ENCODE results near the gene AGR3.

AGR3 gene

GRCh38 chr7:16850614-16851466, 30.9 kb downstream of the AGR3 start:
- H3K27me3 ChIP-seq (ENCODE audit: low read depth, low read length): no peaks in the 10 kb centered on the region
- no peak overlapping the region for H3K27ac ChIP-seq (ENCODE audit: low read length)
- H3K4me3 ChIP-seq (ENCODE audit: low read depth in 1 of 2, low read length in 2 of 2): no peak overlapping the region
- no peaks in the 10 kb centered on the region for H3K36me3 ChIP-seq (ENCODE audit: control insufficient read depth in 1 of 2, insufficient read depth in 2 of 2, low read length in 2 of 2)
- no peaks in the 10 kb centered on the region for H3K4me1 ChIP-seq (ENCODE audit: control insufficient read depth in 1 of 2, insufficient read depth in 2 of 2, low read length in 2 of 2)
- peaks cover 0 to 2% of the 10 kb centered on the region in 2 donors for H3K9me3 ChIP-seq (ENCODE audit: control insufficient read depth in 1 of 2, low read length in 2 of 2)

GRCh38 chr7:16849296-16850148, 32.3 kb downstream of the AGR3 start:
- Histone ChIP-seq H3K9me3 (ENCODE audit: control insufficient read depth in 1 of 2, low read length in 2 of 2) (peaks cover 0 to 2% of the 10 kb centered on the region in 2 donors), H3K36me3 (ENCODE audit: control insufficient read depth in 1 of 2, insufficient read depth in 2 of 2, low read length in 2 of 2) (no peaks in the 10 kb centered on the region), H3K27me3 (ENCODE audit: low read depth, low read length) (no peaks in the 10 kb centered on the region), H3K4me3 (ENCODE audit: low read depth in 1 of 2, low read length in 2 of 2) (no peak overlapping the region), H3K4me1 (ENCODE audit: control insufficient read depth in 1 of 2, insufficient read depth in 2 of 2, low read length in 2 of 2) (no peaks in the 10 kb centered on the region), H3K27ac (ENCODE audit: low read length) (no peak overlapping the region)

GRCh38 chr7:16847381-16847860, 34.4 kb downstream of the AGR3 start:
- Histone ChIP-seq H3K4me1 (ENCODE audit: control insufficient read depth in 1 of 2, insufficient read depth in 2 of 2, low read length in 2 of 2) (no peaks in the 10 kb centered on the region), H3K9me3 (ENCODE audit: control insufficient read depth in 1 of 2, low read length in 2 of 2) (peaks cover 0 to 2% of the 10 kb centered on the region in 2 donors), H3K36me3 (ENCODE audit: control insufficient read depth in 1 of 2, insufficient read depth in 2 of 2, low read length in 2 of 2) (no peaks in the 10 kb centered on the region), H3K4me3 (ENCODE audit: low read depth in 1 of 2, low read length in 2 of 2) (peak overlapping the region in 1 of 2 donors; percentile 0), H3K27ac (ENCODE audit: low read length) (no peak overlapping the region), H3K27me3 (ENCODE audit: low read depth, low read length) (no peaks in the 10 kb centered on the region)

- Histone ChIP-seq H3K4me1 (ENCODE audit: control insufficient read depth in 1 of 2, insufficient read depth in 2 of 2, low read length in 2 of 2) (no peaks in the 10 kb centered on the region), H3K36me3 (ENCODE audit: control insufficient read depth in 1 of 2, insufficient read depth in 2 of 2, low read length in 2 of 2) (no peaks in the 10 kb centered on the region), H3K9me3 (ENCODE audit: control insufficient read depth in 1 of 2, low read length in 2 of 2) (peaks cover 0 to 2% of the 10 kb centered on the region in 2 donors), H3K27me3 (ENCODE audit: low read depth, low read length) (no peaks in the 10 kb centered on the region), H3K27ac (ENCODE audit: low read length) (no peak overlapping the region), H3K4me3 (ENCODE audit: low read depth in 1 of 2, low read length in 2 of 2) (peak overlapping the region in 1 of 2 donors; percentile 0)
These were observed 35.1 kb downstream of the AGR3 start for GRCh38 chr7:16846601-16847165.

GRCh38 chr7:16845746-16846145, 36.0 kb downstream of the AGR3 start:
- H3K9me3 ChIP-seq (ENCODE audit: control insufficient read depth in 1 of 2, low read length in 2 of 2): peaks cover 0 to 2% of the 10 kb centered on the region in 2 donors
- no peak overlapping the region for H3K27ac ChIP-seq (ENCODE audit: low read length)
- no peaks in the 10 kb centered on the region for H3K27me3 ChIP-seq (ENCODE audit: low read depth, low read length)
- H3K4me1 ChIP-seq (ENCODE audit: control insufficient read depth in 1 of 2, insufficient read depth in 2 of 2, low read length in 2 of 2): no peaks in the 10 kb centered on the region
- H3K4me3 ChIP-seq (ENCODE audit: low read depth in 1 of 2, low read length in 2 of 2): no peak overlapping the region
- no peaks in the 10 kb centered on the region for H3K36me3 ChIP-seq (ENCODE audit: control insufficient read depth in 1 of 2, insufficient read depth in 2 of 2, low read length in 2 of 2)

- H3K27ac ChIP-seq (ENCODE audit: low read length): no peak overlapping the region
- H3K4me1 ChIP-seq (ENCODE audit: control insufficient read depth in 1 of 2, insufficient read depth in 2 of 2, low read length in 2 of 2): no peaks in the 10 kb centered on the region
- H3K36me3 ChIP-seq (ENCODE audit: control insufficient read depth in 1 of 2, insufficient read depth in 2 of 2, low read length in 2 of 2): no peaks in the 10 kb centered on the region
- H3K27me3 ChIP-seq (ENCODE audit: low read depth, low read length): no peaks in the 10 kb centered on the region
- no peaks in the 10 kb centered on the region for H3K9me3 ChIP-seq (ENCODE audit: control insufficient read depth in 1 of 2, low read length in 2 of 2)
- H3K4me3 ChIP-seq (ENCODE audit: low read depth in 1 of 2, low read length in 2 of 2): no peak overlapping the region
These were observed 40.1 kb downstream of the AGR3 start for GRCh38 chr7:16841681-16842080.

GRCh38 chr7:16840094-16840493, 41.7 kb downstream of the AGR3 start:
- Histone ChIP-seq H3K9me3 (ENCODE audit: control insufficient read depth in 1 of 2, low read length in 2 of 2) (no peaks in the 10 kb centered on the region), H3K27ac (ENCODE audit: low read length) (no peak overlapping the region), H3K36me3 (ENCODE audit: control insufficient read depth in 1 of 2, insufficient read depth in 2 of 2, low read length in 2 of 2) (no peaks in the 10 kb centered on the region), H3K4me1 (ENCODE audit: control insufficient read depth in 1 of 2, insufficient read depth in 2 of 2, low read length in 2 of 2) (no peaks in the 10 kb centered on the region), H3K4me3 (ENCODE audit: low read depth in 1 of 2, low read length in 2 of 2) (no peak overlapping the region), H3K27me3 (ENCODE audit: low read depth, low read length) (no peaks in the 10 kb centered on the region)

- Histone ChIP-seq H3K27me3 (ENCODE audit: low read depth, low read length) (no peaks in the 10 kb centered on the region), H3K27ac (ENCODE audit: low read length) (no peak overlapping the region), H3K36me3 (ENCODE audit: control insufficient read depth in 1 of 2, insufficient read depth in 2 of 2, low read length in 2 of 2) (no peaks in the 10 kb centered on the region), H3K4me1 (ENCODE audit: control insufficient read depth in 1 of 2, insufficient read depth in 2 of 2, low read length in 2 of 2) (no peaks in the 10 kb centered on the region), H3K9me3 (ENCODE audit: control insufficient read depth in 1 of 2, low read length in 2 of 2) (no peaks in the 10 kb centered on the region), H3K4me3 (ENCODE audit: low read depth in 1 of 2, low read length in 2 of 2) (no peak overlapping the region)
These were observed 42.1 kb downstream of the AGR3 start for GRCh38 chr7:16839646-16840045.

GRCh38 chr7:16838891-16839290, 42.9 kb downstream of the AGR3 start:
- H3K9me3 ChIP-seq (ENCODE audit: control insufficient read depth in 1 of 2, low read length in 2 of 2): no peaks in the 10 kb centered on the region
- no peak overlapping the region for H3K4me3 ChIP-seq (ENCODE audit: low read depth in 1 of 2, low read length in 2 of 2)
- H3K27ac ChIP-seq (ENCODE audit: low read length): no peak overlapping the region
- H3K27me3 ChIP-seq (ENCODE audit: low read depth, low read length): no peaks in the 10 kb centered on the region
- no peaks in the 10 kb centered on the region for H3K36me3 ChIP-seq (ENCODE audit: control insufficient read depth in 1 of 2, insufficient read depth in 2 of 2, low read length in 2 of 2)
- H3K4me1 ChIP-seq (ENCODE audit: control insufficient read depth in 1 of 2, insufficient read depth in 2 of 2, low read length in 2 of 2): no peaks in the 10 kb centered on the region

- H3K4me1 ChIP-seq (ENCODE audit: control insufficient read depth in 1 of 2, insufficient read depth in 2 of 2, low read length in 2 of 2): no peaks in the 10 kb centered on the region
- no peaks in the 10 kb centered on the region for H3K27me3 ChIP-seq (ENCODE audit: low read depth, low read length)
- H3K36me3 ChIP-seq (ENCODE audit: control insufficient read depth in 1 of 2, insufficient read depth in 2 of 2, low read length in 2 of 2): no peaks in the 10 kb centered on the region
- H3K27ac ChIP-seq (ENCODE audit: low read length): no peak overlapping the region
- H3K4me3 ChIP-seq (ENCODE audit: low read depth in 1 of 2, low read length in 2 of 2): no peak overlapping the region
- H3K9me3 ChIP-seq (ENCODE audit: control insufficient read depth in 1 of 2, low read length in 2 of 2): no peaks in the 10 kb centered on the region
These were observed 43.4 kb downstream of the AGR3 start for GRCh38 chr7:16838386-16838785.

- Histone ChIP-seq H3K27me3 (ENCODE audit: low read depth, low read length) (no peaks in the 10 kb centered on the region), H3K4me1 (ENCODE audit: control insufficient read depth in 1 of 2, insufficient read depth in 2 of 2, low read length in 2 of 2) (no peaks in the 10 kb centered on the region), H3K9me3 (ENCODE audit: control insufficient read depth in 1 of 2, low read length in 2 of 2) (no peaks in the 10 kb centered on the region), H3K4me3 (ENCODE audit: low read depth in 1 of 2, low read length in 2 of 2) (no peak overlapping the region), H3K27ac (ENCODE audit: low read length) (no peak overlapping the region), H3K36me3 (ENCODE audit: control insufficient read depth in 1 of 2, insufficient read depth in 2 of 2, low read length in 2 of 2) (no peaks in the 10 kb centered on the region)
These were observed 45.3 kb downstream of the AGR3 start for GRCh38 chr7:16836481-16836880.

All from muscle layer of duodenum (tissue), 2 donors.